CD4-positive, alpha-beta T cell (primary cell): Measurements from ENCODE around the gene DIAPH2. TPM values are rescaled to one million over a fixed set of nuclear protein-coding genes. Genes with fewer than 3 reads are reported as not detected.

Source experiments
- ATAC-seq: fragments of 200-7000 bp; cut with Tn5 transposase; one replicate; pipeline ENCODE4 v1.10.0; 2022; ENCODE audit warnings: mild to moderate bottlenecking; ENCODE audit not compliant: poor library complexity
- CTCF ChIA-PET: fragments of 350-600 bp; sonication (Branson Sonifier 250); formaldehyde crosslinking; loops from one replicate; lab custom pipeline; 2021; ENCODE audit warnings: antibody characterized with exemption, inconsistent platforms; lab: Charles Lee
- POLR2A ChIA-PET: fragments of 350-600 bp; sonication (Branson Sonifier 250); formaldehyde crosslinking; loops from one replicate; lab custom pipeline; 2021; ENCODE audit warnings: antibody characterized with exemption, inconsistent platforms; lab: Charles Lee
- DNase-seq, 14 experiments: peaks; one replicate each; pipeline ENCODE4 v3.0.0-alpha.2; 2013 to 2020; ENCODE audit warnings: mixed read lengths in 2 of 14
- H3K27ac ChIP-seq, 2 donors: one replicate each; pipeline versions ENCODE4 v1.5.1 to v1.7.0; 2013; ENCODE audit warnings: low read length in 2 of 2, low read depth in 1 of 2, mild to moderate bottlenecking in 1 of 2
- H3K27me3 ChIP-seq, 2 experiments: 1 replicate in 1 of 2; 2 replicates in 1 of 2; pipeline versions ENCODE4 v1.6.1 to v1.7.0; 2013; ENCODE audit warnings: low read length in 2 of 2, control low read depth in 1 of 2, mild to moderate bottlenecking in 1 of 2, moderate library complexity in 1 of 2; ENCODE audit not compliant: insufficient read depth in 2 of 2, control insufficient read depth in 1 of 2
- H3K36me3 ChIP-seq: one replicate; pipeline ENCODE4 v1.6.1; 2013; ENCODE audit warnings: low read length, control low read depth; ENCODE audit not compliant: insufficient read depth
- H3K4me1 ChIP-seq: one replicate; pipeline ENCODE4 v1.6.1; 2013; ENCODE audit warnings: low read length, control low read depth; ENCODE audit not compliant: insufficient read depth
- H3K4me3 ChIP-seq: one replicate; pipeline ENCODE4 v1.5.1; 2013; ENCODE audit warnings: mild to moderate bottlenecking, low read length, moderate library complexity
- H3K9me3 ChIP-seq, 2 experiments: 1 replicate in 1 of 2; 2 replicates in 1 of 2; pipeline versions ENCODE4 v1.6.1 to v1.7.0; 2013; ENCODE audit warnings: low read length in 2 of 2, mild to moderate bottlenecking in 2 of 2, control low read depth in 1 of 2, moderate library complexity in 1 of 2; ENCODE audit not compliant: control insufficient read depth in 1 of 2, insufficient read depth in 1 of 2
- H3K27ac Mint-ChIP-seq: one replicate; pipeline ENCODE4 v1.8.0; 2020; ENCODE audit warnings: mixed read lengths
- H3K27me3 Mint-ChIP-seq: one replicate; pipeline ENCODE4 v1.8.0; 2021; ENCODE audit warnings: mixed read lengths
- H3K36me3 Mint-ChIP-seq: one replicate; pipeline ENCODE4 v1.8.0; 2021; ENCODE audit warnings: low read depth, mixed read lengths
- H3K4me1 Mint-ChIP-seq: one replicate; pipeline ENCODE4 v1.8.0; 2021; ENCODE audit warnings: low read depth, mixed read lengths
- H3K4me3 Mint-ChIP-seq: one replicate; pipeline ENCODE4 v1.8.0; 2020; ENCODE audit warnings: mild to moderate bottlenecking, mixed read lengths
- H3K9me3 Mint-ChIP-seq: one replicate; pipeline ENCODE4 v1.8.0; 2020; ENCODE audit warnings: mixed read lengths
- intact Hi-C, 2 experiments: fragments of 100-400 bp; cut with DNase I in 1 of 2; cut with micrococcal nuclease in 1 of 2; formaldehyde crosslinking; loops; one replicate each; pipeline versions ENCODE4 v1.15.1 to v1.9.0; 2023 to 2025; cut with DNase I, micrococcal nuclease
- total RNA-seq, 174 experiments: library from RNA in 2 of 174; stranded (reverse) in 2 of 174; gene quantifications; one replicate each; pipeline ENCODE4 v1.2.3 and lab custom pipeline; 2021 to 2026
- TF ChIP-seq, protein P1 (sequence below): fragments of 200-600 bp; IDR thresholded peaks from one replicate; pipeline ENCODE4 v1.8.0; 2022; ENCODE audit warnings: antibody characterized with exemption, mild to moderate bottlenecking

DIAPH2 gene
- total RNA-seq, 2 experiments from 2014 or later: 11.4 to 11.7 TPM

- ChIA-PET POLR2A (no interaction called here), CTCF (no interaction called here)
- H3K36me3 ChIP-seq: no peaks in the 10 kb centered on the region
- Mint-ChIP-seq H3K27me3 (no peaks in the 10 kb centered on the region), H3K4me3 (no peak overlapping the region), H3K36me3 (no peaks in the 10 kb centered on the region), H3K9me3 (no peaks in the 10 kb centered on the region), H3K27ac (no peak overlapping the region), H3K4me1 (no peaks in the 10 kb centered on the region)
- no peak overlapping the region for H3K27ac ChIP-seq
- intact Hi-C loops: no loop called here
- DNase-seq (no peak), ATAC-seq (no peak)
- H3K4me3 ChIP-seq: no peak overlapping the region
- no peaks in the 10 kb centered on the region for H3K4me1 ChIP-seq
- no peaks in the 10 kb centered on the region for H3K27me3 ChIP-seq
- H3K9me3 ChIP-seq: no peaks in the 10 kb centered on the region
- TF ChIP-seq, protein P1, sequence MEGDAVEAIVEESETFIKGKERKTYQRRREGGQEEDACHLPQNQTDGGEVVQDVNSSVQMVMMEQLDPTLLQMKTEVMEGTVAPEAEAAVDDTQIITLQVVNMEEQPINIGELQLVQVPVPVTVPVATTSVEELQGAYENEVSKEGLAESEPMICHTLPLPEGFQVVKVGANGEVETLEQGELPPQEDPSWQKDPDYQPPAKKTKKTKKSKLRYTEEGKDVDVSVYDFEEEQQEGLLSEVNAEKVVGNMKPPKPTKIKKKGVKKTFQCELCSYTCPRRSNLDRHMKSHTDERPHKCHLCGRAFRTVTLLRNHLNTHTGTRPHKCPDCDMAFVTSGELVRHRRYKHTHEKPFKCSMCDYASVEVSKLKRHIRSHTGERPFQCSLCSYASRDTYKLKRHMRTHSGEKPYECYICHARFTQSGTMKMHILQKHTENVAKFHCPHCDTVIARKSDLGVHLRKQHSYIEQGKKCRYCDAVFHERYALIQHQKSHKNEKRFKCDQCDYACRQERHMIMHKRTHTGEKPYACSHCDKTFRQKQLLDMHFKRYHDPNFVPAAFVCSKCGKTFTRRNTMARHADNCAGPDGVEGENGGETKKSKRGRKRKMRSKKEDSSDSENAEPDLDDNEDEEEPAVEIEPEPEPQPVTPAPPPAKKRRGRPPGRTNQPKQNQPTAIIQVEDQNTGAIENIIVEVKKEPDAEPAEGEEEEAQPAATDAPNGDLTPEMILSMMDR: no peak
Observed at GRCh38 chrX:96792047-96792446, 107.4 kb downstream of the DIAPH2 start.

DNA sequence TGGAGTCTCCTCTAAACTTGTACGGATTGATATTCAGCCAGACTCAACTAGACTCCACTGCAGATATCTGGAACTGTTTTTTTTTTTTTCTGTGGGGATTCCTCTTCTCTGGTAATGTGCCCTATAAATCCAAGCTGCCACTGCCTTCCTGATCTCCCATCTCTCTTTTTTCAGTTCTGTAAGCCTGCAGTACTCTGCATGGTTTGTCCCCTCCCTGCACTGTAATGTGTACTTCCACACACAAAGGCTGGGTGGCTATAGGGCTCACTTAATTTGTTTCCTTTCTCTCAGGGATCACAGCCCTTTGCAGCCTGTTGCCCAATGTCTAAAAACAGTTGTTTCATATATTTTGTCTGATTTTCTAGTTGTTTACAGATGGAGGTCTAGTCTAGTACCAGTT lies 114.3 kb downstream of the DIAPH2 start:
- Mint-ChIP-seq H3K4me1 (no peaks in the 10 kb centered on the region), H3K4me3 (no peak overlapping the region), H3K27ac (no peak overlapping the region), H3K27me3 (no peaks in the 10 kb centered on the region), H3K36me3 (no peaks in the 10 kb centered on the region), H3K9me3 (no peaks in the 10 kb centered on the region)
- Histone ChIP-seq H3K27me3 (no peaks in the 10 kb centered on the region), H3K4me3 (no peak overlapping the region), H3K9me3 (no peaks in the 10 kb centered on the region), H3K4me1 (no peaks in the 10 kb centered on the region), H3K36me3 (no peaks in the 10 kb centered on the region), H3K27ac (no peak overlapping the region)
- DNase-seq (no peak), ATAC-seq (no peak)
- TF ChIP-seq, protein P1: no peak
- ChIA-PET CTCF (no interaction called here), POLR2A (no interaction called here)
- intact Hi-C loops: no loop called here

DNA sequence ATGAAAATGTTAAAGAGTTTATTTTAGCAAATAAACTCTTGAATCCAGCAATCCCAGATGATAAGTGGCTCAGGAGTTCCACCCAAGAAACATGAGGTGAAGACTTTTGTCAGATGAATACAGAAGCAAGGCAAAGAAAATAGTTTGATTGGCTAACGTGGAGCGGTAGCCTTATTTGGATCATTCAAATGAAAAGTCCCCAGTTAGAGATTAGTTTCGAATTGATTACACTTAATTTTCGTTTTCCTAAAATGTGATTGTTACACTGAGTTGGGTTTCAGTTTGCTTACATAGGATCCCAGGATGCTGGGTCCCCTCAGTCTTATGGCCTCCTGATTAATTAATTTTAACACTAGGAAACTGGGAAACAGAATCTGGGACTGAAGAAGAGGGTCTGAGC lies 122.7 kb downstream of the DIAPH2 start:
- no peak for ATAC-seq
- POLR2A ChIA-PET: interaction anchor here (0.6 kb wide), 1 partner anchor 8 kb away, joined by 3 read pairs; no protein-coding TSS in a partner anchor

More for the DNA sequence above, 122.7 kb downstream of the DIAPH2 start:
- Mint-ChIP-seq H3K36me3 (peaks cover 3% of the 10 kb centered on the region), H3K9me3 (no peaks in the 10 kb centered on the region), H3K4me3 (no peak overlapping the region), H3K27me3 (no peaks in the 10 kb centered on the region), H3K4me1 (no peaks in the 10 kb centered on the region), H3K27ac (no peak overlapping the region)
- H3K36me3 ChIP-seq: no peaks in the 10 kb centered on the region
- intact Hi-C loops: no loop called here
- no peak for DNase-seq
- H3K9me3 ChIP-seq: no peaks in the 10 kb centered on the region
- H3K27me3 ChIP-seq: no peaks in the 10 kb centered on the region
- no peak overlapping the region for H3K4me3 ChIP-seq
- no peaks in the 10 kb centered on the region for H3K4me1 ChIP-seq
- no peak overlapping the region for H3K27ac ChIP-seq
- CTCF ChIA-PET: no interaction called here
- TF ChIP-seq, protein P1: no peak
